NCI-H1930 (cell line): ENCODE data around the gene SLC22A2.

Source experiments
- DNase-seq, 2 experiments: peaks; one replicate each; lab custom pipeline; 2025; lab: John Stamatoyannopoulos, UW

The SLC22A2 gene

GRCh38 chr6:160273750-160274149 is 15.1 kb upstream of the SLC22A2 start:
- DNase-seq, result no peak

- DNase-seq, result no peak
Measured at GRCh38 chr6:160273196-160273595, 14.6 kb upstream of the SLC22A2 start.

- DNase-seq, result no peak
Measured at GRCh38 chr6:160272707-160273106, 14.1 kb upstream of the SLC22A2 start.

GRCh38 chr6:160270347-160270746 is 11.7 kb upstream of the SLC22A2 start:
- DNase-seq, result no peak

GRCh38 chr6:160269771-160270170 is 11.2 kb upstream of the SLC22A2 start:
- no peak for DNase-seq

GRCh38 chr6:160269023-160269521 is 10.5 kb upstream of the SLC22A2 start:
- DNase-seq, result no peak

- DNase-seq, result no peak
Measured at GRCh38 chr6:160267102-160267501, 8.5 kb upstream of the SLC22A2 start.

- DNase-seq, result no peak
Measured at GRCh38 chr6:160265869-160266476, 7.4 kb upstream of the SLC22A2 start.

- no peak for DNase-seq
Measured at GRCh38 chr6:160264061-160264612, 5.5 kb upstream of the SLC22A2 start.

- no peak for DNase-seq
Measured at GRCh38 chr6:160263196-160263939, 4.7 kb upstream of the SLC22A2 start.

GRCh38 chr6:160261991-160262680 is 3.5 kb upstream of the SLC22A2 start:
- DNase-seq, result no peak

- no peak for DNase-seq
Measured at GRCh38 chr6:160260803-160261450, 2.3 kb upstream of the SLC22A2 start.

- no peak for DNase-seq
Measured at GRCh38 chr6:160260367-160260766, 1.7 kb upstream of the SLC22A2 start.

- no peak for DNase-seq
Measured at GRCh38 chr6:160259598-160259997, 977 bp upstream of the SLC22A2 start.

- no peak for DNase-seq
Measured at GRCh38 chr6:160259143-160259425, 463 bp upstream of the SLC22A2 start.

- no peak for DNase-seq
Measured at GRCh38 chr6:160256445-160256844, 2.2 kb downstream of the SLC22A2 start.

GRCh38 chr6:160254467-160255312 is 3.9 kb downstream of the SLC22A2 start:
- no peak for DNase-seq

- DNase-seq, result no peak
Measured at GRCh38 chr6:160253714-160254113, 4.9 kb downstream of the SLC22A2 start.

GRCh38 chr6:160253292-160253691 is 5.3 kb downstream of the SLC22A2 start:
- no peak for DNase-seq

GRCh38 chr6:160252073-160252813 is 6.4 kb downstream of the SLC22A2 start:
- DNase-seq, result no peak

- no peak for DNase-seq
Measured at GRCh38 chr6:160249671-160250070, 8.9 kb downstream of the SLC22A2 start.
